Testis (tissue), 2 donors: Measurements from ENCODE around the gene VPS18.

Experiments
- CTCF ChIP-seq, 3 experiments: fragments of 450-650 bp in 2 of 3; fragments of 200-600 bp in 1 of 3; sonication (generic) in 1 of 3; IDR thresholded peaks; one replicate each; pipeline ENCODE4 v1.5.1; 2016 to 2019; ENCODE audit warnings: antibody characterized with exemption in 3 of 3, mild to moderate bottlenecking in 2 of 3, moderate library complexity in 1 of 3
- POLR2A ChIP-seq: fragments of 450-650 bp; IDR thresholded peaks from one replicate; pipeline ENCODE4 v1.6.1; 2017; ENCODE audit warnings: antibody characterized with exemption, mild to moderate bottlenecking, moderate library complexity

- TF ChIP-seq CTCF (IDR thresholded peaks at IDR 0.05) (no peak), POLR2A (no peak)
These were observed 50.5 kb downstream of the VPS18 start for GRCh38 chr15:40944510-40945296.
